ENCODE data around the gene OR51B6. TPM values are rescaled to one million over a fixed set of nuclear protein-coding genes. Genes with fewer than 3 reads are reported as not detected.

Gene OR51B6
- total RNA-seq, 1 donor: not detected

DNA sequence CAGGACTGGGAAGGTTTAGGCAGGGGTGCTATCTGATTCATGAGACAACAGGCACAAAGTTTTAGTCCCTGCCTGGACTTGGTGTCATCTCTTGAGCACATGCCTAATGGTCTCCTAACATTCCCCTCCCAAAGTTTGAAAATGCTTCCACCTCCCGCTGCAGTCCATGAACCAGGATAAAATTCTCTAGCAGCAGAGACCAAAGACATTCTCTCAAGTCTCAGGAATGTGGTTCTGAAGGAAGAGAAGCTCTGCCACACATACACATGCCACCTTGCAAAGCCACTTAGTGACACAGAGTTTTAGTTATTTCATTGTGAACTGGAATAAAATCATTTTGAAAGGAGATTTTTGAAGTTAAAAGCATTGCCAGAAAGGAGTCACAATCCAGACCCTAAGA, 15.5 kb downstream of the OR51B6 start:
- TF ChIP-seq CTCF (IDR thresholded peaks at IDR 0.05; ENCODE audit: insufficient read depth, low read depth, low read length): no peak
- no peak overlapping the region for H3K4me3 ChIP-seq (ENCODE audit: low read depth, low read length)
- DNase-seq (ENCODE audit: low read depth): no peak

DNA sequence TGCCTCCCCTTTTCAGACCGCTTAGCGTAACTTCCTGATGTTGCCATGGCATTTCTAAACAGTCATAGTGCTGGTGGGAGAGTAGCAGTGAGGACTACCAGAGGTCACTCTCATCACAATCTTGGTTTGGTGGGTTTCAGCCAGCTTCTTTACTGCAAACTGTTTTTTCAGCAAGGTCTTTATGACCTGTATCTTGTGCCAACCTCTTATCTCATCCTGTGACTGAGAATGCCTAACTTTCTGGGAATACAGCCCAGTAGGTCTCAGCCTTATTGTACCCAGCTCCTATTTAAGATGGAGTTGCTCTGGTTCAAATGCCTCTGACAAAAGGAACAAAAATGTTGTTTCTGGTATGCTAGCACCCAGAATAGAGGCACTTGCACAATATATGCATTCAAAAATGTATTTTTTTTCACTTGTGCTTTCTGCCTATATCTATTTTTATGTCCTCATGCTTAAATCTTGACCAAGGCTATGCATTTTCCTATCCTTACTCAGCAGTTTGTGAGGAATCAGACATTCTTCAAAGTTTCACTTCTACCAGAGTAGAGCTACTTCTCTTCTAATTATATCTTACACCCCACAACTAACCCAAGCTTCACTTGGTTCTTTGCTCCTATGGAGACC, 16.3 kb downstream of the OR51B6 start:
- H3K4me3 ChIP-seq (ENCODE audit: low read depth, low read length): no peak overlapping the region
- no peak for TF ChIP-seq CTCF (IDR thresholded peaks at IDR 0.05; ENCODE audit: insufficient read depth, low read depth, low read length)
- DNase-seq (ENCODE audit: low read depth): peak; percentile 69

- DNase-seq (ENCODE audit: low read depth): no peak
- no peak for TF ChIP-seq CTCF (IDR thresholded peaks at IDR 0.05; ENCODE audit: insufficient read depth, low read depth, low read length)
Observed at GRCh38 chr11:5368502-5369043, 17.3 kb downstream of the OR51B6 start.

DNA sequence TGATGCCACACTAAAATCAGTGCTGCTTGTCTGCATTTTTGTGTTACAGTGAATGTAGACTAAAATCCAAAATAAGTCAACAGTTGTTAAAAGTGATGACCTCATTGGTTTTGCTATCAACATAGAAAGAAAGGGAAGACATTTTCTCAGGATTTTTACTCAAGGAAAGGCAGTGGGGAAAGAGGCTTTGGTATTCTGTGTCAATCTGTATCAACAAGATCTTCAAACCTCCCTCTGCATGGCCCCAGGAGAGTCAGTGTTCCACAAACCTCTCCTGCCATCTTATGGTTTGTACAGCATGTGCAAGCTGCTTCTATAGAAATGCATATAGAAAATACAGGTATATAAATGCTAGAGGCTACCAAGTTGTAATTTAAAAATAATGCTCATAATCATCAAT, 18.5 kb downstream of the OR51B6 start:
- peak; percentile 65 for DNase-seq (ENCODE audit: low read depth)
- peak; percentile 66 for TF ChIP-seq CTCF (IDR thresholded peaks at IDR 0.05; ENCODE audit: insufficient read depth, low read depth, low read length)
- H3K4me3 ChIP-seq (ENCODE audit: low read depth, low read length): no peak overlapping the region

More at GRCh38 chr11:5368502-5369043, 17.3 kb downstream of the OR51B6 start:
- H3K4me3 ChIP-seq (ENCODE audit: low read depth, low read length): no peak overlapping the region

DNA sequence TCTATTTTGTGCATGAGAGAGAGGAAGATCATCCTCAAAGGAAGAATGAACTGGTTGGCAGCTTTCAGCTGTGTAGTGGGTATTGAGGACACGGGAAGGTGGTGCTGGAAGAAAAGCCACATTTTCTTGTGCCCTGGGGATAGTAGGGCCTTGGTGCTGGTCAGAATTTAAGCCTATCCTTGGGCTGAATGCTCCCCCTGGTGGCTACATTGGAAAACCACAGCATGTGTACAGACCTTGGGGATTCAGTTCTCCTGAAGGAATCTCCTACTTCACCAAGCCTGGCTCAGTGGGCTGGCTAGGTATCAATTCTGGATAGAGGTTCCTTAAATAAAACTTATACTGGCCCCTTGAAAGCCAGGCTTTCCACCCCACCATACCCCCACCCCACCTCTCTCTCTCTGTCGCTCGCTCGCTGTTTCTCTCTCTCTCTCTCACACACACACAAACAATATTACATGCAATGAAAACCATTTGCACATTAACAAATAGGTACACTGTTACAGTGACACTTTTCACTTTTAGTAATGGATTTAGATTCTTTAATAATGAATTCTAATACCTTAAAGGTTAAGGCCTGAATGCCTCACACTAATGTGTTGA, 29.5 kb downstream of the OR51B6 start:
- DNase-seq (ENCODE audit: low read depth): peak; percentile 71
- no peak overlapping the region for H3K4me3 ChIP-seq (ENCODE audit: low read depth, low read length)
- TF ChIP-seq CTCF (IDR thresholded peaks at IDR 0.05; ENCODE audit: insufficient read depth, low read depth, low read length): peak; percentile 88

- no peak for TF ChIP-seq CTCF (IDR thresholded peaks at IDR 0.05; ENCODE audit: insufficient read depth, low read depth, low read length)
- no peak for DNase-seq (ENCODE audit: low read depth)
- no peak within 1 kb of the TSS for H3K4me3 ChIP-seq (ENCODE audit: low read depth, low read length)
Observed at GRCh38 chr11:5383576-5383975, 32.3 kb downstream of the OR51B6 start, which contains the start of gene OR51M1. Gene OR51M1 (plus strand): TSS chr11:5383812. CDS start chr11:5389399, 5,587 bp downstream.
